HG03060 (cell line): Measurements from ENCODE around the gene SCN3B.

Experiments
- ATAC-seq: cut with Tn5 transposase; IDR thresholded peaks from one replicate; pipeline ENCODE4 v1.9.1; 2021; ENCODE audit warnings: low read depth, moderate number of reproducible peaks; ENCODE audit not compliant: unreplicated experiment

The SCN3B gene

DNA sequence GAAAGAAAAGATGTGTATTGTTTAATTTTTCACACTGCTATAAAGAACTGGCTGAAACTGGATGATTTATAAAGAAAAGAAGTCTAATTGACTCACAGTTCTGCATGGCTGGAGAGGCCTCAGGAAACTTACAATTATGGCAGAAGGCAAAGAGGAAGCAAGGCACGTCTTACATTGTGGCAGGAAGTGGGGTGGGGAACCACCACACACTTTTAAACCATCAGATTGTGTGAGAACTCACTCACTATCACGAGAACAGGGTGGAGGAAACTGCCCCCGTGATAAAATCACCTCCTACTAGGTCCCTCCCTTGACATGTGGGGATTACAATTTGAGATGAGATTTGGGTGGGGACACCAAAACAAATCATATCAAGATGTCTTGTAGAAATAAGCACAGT lies 5.5 kb upstream of the SCN3B start:
- ATAC-seq, result peak; percentile 85

DNA sequence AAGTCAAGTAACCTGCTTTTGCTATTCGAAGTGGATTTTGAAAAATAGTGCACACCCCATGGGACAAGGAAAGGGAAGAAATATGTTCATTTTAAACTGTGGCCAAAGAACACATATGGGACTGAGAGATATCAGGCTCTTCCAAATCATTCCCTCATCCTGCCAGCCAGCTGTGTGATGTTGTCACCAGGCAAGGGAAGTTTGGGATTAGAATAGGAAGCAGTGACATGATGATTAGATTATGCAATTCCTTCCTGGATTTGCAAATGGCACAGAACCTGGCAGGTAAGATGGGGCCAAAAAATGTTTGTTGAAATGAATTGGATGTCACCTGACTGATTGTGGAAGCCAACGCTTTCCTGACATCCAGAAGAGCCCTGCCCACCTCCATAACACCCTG lies 4.9 kb upstream of the SCN3B start:
- ATAC-seq, result no peak

DNA sequence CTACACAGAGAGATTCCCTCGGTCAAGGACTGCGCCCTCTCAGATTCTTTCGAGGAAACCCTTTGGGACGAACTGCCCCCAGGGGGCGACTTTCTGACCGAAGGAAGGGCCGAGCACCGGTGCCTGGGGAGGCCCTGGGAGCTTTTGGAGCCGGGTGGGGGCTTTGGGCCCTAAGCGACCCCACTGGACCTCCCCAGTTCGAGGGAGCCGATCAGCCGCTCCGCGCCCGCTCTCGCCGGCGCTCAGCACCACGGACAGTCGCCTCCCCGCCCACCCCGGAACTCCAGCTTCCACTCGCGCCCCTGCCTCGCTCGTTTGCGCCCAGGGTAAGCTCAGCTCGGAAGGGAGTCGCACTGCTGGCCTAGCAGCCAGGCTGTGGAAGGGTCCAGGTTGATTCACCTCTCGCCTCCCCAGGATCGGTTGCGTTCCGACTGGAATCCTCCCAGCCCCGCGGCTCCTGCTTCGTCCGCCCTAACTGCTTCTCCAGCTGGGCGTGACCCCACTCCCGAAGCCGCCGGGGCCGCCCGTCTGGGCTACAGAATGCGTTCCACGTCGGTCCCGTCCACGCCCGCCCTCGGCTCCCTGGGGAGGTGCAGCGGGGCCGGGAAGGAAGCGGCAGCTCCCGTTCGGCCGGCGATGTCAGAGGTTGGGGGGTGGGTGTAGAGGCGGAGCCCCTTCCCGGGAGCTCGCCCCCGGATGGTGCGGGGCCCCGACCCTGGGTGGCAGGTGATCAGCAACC lies 428 bp downstream of the SCN3B start:
- no peak for ATAC-seq

DNA sequence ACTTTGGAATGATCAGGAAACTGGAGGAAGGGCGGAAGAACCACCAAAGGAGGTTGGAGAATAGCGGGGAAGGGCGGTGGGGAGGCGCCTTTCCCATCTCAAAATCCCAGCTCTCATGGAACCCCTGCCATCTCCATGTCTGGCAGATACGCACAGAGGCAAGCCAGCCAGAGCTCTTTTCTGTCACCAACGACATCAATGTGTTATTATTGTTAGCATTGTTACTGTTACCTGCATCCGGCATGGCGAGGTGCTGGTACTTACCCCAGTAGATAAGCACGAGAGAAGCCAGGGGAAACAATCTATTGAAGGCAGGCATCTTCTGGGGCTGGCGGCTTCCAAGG lies 969 bp downstream of the SCN3B start:
- ATAC-seq, result no peak

DNA sequence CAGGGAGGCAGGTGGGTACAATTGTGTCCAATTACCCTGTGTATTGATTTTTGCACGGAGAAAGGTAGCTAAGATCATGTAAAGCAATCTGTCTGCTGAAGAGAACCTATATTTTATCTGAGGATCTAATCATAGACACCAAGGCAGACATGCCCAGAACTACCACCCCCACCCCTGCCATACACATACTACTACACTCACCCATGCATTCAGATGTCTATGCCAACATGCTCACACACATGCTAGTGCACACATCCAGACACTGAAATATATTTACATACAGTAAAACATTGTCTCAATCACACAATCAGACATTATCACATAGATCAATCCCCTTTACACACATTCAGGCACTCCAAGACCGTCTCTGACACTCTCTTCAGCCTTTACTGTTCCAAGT lies 1.8 kb downstream of the SCN3B start:
- ATAC-seq, result no peak

DNA sequence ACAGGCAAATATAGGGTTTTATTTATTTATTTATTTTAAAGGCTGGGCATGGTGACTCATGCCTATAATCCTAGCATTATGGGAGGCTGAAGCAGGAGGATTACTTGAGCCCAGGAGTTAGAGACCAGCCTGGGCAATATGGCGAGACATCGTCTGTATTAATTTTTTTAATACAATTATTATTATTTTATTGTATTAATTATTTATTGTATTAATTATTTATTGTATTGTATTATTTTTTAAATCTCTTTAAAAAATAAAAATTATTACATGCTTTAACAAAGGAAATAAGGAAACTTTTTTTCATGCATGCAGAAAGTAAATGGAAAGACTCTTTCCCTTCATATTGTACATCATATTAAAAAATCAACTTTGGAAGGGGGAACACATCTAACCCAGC lies 3.5 kb downstream of the SCN3B start:
- no peak for ATAC-seq

DNA sequence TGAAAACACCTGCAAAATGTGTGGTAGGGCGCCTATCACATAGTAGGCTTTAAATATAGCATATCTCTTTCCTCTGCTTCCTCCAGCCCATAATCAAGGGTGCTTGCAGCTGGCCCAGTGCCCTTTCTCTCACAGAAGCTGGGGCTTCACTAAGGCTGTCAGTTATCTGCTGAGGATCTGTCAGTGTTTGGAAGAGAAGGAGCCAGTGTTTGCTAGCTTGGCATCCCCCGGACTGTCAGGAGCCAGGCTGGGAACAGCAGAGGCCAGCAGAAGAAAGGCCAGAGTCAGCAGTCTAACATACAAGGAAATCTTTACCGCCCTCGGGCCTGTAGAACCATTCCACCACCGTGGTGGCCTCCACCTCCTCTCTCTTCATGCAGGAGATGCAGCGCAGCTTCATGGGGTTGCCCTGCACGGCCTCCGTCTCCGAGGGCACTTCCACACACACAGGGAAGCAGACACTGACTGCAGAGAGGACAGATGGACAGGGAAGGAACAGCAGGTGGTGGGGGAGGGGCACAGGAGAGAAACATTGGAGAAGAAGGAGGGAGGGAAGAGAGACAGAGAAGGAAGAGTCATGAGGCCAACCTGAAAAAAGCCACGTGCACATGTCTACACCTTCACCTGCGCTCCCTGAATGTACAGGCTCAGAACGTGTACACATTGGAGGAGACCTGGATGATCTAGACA lies 9.0 kb downstream of the SCN3B start:
- no peak for ATAC-seq

DNA sequence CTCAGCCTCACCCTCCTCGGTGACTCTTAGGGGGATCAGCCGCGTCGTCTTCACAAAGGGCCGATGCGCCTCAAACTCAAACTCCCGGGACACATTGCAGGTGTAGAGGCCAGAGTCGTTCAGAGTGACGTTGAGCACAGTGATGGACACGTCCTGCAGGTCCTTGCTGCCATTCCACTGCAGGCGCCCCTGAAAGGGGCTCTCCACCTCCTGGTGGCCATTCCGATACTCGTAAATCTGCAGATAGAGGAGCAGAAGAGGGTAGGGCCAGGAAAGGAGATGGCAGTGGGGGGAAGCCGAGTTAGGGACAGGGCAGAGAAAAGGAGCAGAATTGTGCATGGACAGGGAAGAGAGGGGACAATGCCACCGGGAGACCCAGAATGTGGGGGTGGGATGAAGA lies 12.0 kb downstream of the SCN3B start:
- ATAC-seq, result no peak

DNA sequence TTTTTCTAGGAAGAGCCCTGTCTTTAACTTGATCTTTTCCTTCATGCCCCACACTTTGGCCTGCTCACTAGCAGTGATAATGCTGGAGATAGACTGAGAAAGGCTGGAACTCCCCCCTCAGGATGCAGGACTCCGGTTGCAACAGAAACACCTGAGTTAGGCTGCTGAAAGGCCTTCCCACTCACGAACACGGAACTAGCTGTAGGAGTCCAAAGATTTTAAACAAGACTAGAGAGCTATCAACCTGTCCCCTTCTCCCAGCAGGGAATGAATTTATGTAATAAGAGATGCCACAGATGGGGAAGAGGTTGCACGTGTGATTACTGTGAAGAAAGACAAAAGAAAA lies 13.0 kb downstream of the SCN3B start:
- no peak for ATAC-seq

DNA sequence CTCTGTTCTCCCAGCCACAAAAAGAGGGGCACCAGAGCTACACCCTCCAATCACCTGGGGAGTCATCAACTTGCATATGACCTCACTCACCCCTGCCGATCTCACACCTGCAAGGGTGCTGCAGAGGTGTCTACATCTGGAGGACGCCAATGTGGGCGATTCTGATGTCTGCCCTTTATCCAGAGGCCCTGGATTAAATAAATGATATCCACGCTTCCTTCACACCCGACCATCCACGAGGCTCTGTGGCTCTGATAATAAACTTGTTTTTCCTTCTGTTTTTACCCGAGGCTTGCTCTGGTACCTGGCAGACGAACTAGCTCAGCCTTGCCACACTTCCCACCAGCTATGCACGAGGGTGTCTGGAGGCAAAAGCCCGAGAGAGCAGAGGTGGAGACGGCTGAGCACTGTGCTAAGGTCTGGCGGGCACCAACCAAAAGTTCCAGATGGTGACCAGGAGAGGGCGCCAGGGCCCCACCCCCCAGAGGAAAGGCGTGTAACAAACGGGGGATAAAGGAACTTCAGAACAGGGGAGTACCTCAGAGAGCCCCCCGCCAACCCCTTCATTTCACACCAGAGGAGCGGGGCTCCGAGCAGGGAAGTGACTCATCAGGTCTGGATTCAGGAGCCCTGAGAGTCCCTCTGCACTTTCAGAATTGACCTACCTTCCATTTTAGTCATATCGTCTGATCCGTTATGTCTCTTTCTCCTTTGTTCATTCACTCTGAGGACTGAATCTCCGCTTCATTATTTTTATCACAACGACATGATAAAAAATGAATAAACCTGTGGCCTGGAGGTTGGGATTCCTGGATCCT lies 13.5 kb downstream of the SCN3B start:
- no peak for ATAC-seq

DNA sequence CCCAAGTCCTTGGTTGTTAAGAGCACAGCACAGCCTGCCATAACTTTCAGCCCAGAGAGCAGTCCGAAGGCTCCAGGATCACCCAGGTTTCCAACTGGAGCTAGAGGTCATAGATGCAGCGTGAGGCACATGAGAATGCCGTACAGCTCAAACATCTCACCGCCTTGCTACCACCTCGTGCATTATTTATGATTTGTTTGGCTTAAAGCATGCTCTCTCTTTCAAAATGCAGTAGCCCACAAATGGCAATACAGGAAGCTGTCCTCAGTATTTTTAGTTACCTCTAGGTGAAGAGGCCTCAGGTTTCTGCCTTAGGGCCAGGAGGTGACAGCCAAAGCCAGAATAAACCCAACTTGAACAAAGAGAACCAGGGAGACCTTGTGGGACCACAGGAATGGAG lies 14.4 kb downstream of the SCN3B start:
- no peak for ATAC-seq

DNA sequence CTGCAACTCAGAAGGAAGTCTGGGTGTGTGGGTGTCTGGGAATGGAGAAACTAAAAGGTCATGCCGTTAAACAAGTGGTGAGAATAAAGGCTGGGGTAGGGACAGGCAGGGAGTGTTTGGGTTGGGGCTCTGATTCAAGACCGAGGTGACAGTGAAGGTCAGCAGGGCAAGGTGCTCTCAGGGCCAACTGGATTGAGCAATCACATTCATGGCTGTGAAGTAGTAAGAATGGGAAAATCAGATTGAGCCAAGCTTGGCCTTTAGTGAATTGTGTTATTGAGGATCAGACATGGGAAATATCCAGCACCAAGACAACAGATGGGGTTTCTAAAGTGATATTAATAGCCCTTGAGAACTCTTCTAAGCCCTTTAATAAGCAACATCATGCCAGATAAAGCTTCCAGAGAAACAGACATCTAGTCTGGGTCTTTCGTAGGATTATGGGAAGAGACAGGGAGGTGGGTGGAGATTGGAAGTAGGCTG lies 24.3 kb downstream of the SCN3B start:
- no peak for ATAC-seq

DNA sequence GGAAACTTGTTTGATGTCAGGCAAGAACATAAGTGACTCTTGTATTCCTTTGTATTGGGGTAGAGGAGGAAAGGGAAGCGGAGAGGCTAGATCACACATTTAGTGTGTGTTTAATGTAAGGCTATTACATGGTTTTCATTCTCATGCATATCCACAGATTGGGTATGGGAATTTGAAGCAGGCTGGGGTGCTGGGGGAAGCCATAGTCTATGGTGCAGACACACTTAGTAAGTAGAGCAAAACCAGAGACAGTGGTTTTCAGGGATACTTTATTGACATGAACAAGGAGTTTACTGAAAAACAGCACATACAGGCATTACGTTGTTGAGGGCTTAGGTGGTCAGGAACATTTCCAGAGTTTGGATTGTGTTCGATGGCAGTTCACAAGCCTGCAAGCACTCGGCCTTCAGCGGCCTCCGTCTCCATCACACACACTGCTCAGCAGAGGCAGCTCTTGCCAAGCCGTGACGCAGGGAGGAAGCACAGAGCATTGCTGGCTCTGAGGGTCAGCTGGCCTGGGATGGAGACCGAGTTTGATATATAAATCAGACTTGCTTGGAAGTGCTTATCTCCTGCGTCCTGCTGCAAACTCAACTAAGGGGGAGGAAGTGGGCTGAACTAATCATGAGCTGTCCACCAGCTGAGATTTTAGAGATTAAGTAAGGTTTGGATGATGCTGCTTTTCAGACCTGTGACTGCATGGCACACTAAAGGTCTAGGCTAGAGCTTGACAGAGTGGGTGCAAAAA lies 25.3 kb downstream of the SCN3B start:
- ATAC-seq, result no peak

DNA sequence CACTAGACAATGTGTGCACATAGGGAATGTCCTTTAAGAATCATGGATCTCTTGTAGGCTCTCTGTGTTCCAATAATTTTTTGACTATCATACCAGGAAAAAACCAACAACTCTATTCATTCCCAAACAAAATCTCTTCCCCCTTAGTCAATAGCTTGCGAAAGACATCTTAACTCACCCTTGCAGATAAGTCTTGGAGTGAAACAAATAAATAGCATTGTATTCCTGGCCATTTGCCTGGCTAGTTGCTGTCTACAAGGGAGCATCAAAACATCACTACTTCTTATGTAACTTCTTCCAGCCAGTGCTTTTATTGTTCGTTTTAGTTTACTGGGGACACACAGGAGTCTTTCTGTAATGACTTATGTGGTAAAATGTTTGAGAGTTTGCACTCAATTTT lies 29.4 kb downstream of the SCN3B start:
- ATAC-seq, result no peak

DNA sequence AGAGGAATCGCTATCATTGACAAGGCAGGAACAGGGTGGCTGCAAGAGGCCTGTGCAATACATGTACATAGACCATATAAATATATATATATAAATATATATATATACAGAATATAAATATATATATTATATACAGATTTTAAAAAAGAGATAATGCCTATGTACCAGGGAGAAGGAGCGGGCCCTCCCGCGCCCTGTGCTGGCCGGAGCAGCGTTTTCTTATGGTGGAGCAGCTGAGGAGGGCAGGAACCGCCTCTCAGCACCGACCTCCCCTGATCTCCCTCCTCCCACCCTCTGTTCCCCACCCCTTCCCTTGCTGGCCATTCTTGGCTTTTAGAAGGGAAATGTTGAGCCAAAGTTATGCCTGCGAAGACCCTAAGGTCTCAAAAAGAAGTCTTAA lies 31.8 kb downstream of the SCN3B start:
- ATAC-seq, result no peak

DNA sequence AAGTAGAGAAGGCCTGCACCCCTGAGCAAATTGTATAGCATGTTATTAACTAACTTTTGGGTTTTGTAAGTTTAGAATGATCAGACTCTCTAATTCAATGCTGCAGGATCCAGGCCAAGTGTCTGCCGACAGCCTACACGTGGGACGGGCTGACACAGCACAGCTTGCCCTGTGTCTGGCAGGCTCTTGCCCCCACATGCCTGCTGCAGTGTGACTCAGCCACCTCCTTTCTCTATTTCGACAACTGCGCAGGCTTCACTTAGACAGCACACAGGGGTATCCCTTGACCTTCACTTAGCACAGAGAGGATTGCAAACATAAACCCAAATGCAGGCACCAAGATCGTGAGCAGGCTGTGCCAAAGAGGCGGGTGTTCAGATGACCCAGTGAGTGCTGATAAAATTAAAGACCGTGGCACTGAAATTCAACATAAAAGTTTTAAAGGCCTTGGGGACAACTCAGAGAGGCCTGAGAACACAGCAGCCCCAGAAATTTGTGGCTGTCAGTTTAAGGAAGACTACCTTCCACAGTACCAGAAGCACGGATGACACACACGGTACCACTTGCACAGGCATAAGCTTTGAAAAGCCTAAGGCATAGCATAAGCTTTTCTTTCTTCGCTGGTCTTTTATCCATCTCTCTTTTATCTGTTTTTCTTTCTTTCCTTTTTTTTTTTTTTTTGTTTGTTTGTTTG lies 37.8 kb downstream of the SCN3B start:
- ATAC-seq, result no peak

DNA sequence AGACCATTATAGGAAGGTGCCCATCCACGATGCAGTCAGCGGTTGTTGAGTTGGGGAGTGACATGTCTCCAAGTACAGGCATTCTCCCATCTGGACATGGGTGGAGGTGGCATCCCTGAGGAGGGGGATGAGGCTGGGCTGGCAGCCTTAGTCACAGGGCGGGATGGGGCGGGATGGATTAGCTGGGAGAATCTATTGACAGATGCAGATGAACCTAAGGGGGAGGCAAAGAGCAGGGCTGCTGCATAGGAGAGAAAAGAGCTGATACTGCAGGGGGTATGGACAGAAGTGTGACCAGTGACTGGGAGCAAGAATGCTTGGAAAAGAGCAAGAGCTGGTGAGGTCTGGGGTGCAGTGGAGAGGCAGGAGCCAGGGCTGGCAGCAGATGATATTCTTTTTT lies 42.7 kb downstream of the SCN3B start:
- ATAC-seq, result no peak

DNA sequence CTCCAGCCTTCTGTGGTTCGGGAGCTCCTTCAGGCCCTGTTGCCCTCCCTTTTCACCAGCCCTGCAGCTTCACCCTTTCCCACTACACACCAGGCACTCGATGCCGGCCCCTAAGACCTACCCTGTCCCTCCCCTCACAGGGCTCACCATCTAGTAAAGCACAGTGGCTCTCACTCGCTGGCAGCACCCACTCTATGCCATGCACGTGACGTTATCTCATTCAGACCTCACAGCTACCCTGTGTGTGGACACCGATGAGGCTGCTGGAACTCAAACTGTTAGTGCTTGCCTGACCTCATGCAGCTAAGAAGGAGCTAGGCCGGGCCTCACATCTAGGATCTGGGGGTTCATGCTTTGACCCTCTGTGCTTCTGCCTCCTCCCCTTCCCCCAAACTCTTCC lies 45.5 kb downstream of the SCN3B start:
- no peak for ATAC-seq

DNA sequence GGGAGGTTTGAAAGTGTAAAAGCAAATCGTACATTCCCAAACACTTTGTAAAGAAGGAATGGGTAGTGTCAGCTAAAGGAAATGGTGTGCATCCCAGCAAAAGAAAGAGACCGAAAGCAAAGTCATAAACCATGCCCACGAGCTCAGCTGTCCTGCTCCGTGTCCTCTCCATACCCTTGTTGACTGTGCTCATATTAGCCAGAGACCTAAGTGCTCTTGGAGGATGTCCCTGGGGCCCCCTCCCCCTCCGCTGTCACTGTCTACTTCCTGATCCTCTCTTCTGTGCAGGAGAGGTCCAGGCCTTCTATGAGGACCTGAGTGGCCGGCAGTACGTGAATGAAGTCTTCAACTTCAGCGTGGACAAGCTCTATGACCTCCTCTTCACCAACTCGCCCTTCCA lies 46.1 kb downstream of the SCN3B start:
- no peak for ATAC-seq

DNA sequence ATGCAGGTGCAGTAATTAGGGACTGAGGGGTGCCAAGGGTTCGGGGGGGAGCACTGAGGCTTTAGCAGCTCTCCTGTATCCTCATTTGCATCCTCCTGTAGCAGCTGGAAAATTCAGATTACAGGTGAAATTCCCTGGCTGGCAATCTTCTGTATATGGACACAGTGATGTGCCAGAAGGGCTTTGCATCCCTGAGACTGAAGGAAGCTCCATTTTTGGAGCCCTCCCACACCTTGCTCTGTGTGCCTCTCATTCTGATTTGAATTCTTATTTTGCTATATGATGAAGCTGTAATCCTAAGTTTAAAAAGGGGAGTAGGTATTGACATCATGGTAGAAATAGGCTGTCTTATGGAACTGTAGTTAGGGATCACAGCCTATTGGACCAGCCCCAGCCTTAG lies 46.6 kb downstream of the SCN3B start:
- ATAC-seq, result no peak
